Activated CD8-positive, alpha-beta memory T cell treated with anti-CD3 and anti-CD28 coated beads for 48 hours (primary cell): Measurements from ENCODE around the gene NUP98.
A peak's percentile ranks its signal among the peaks of the same experiment; 100 is the strongest.
"Not testable (repeated sequence)": the region's sequence is repeated elsewhere in the genome, so short reads cannot be mapped to it uniquely, and the experiment has no call there.

Source experiments
- DNase-seq, 3 experiments: peaks; one replicate each; pipeline ENCODE4 v3.0.0-alpha.2; 2020; ENCODE audit warnings: low read depth in 2 of 3, low spot score in 2 of 3

Gene NUP98

GRCh38 chr11:3827434-3828186 lies 30.3 kb upstream of the NUP98 start:
- no peak for DNase-seq

- no peak for DNase-seq
These were observed 29.4 kb upstream of the NUP98 start for GRCh38 chr11:3826721-3827120.

GRCh38 chr11:3825473-3826154 lies 28.3 kb upstream of the NUP98 start:
- DNase-seq: no peak

DNA sequence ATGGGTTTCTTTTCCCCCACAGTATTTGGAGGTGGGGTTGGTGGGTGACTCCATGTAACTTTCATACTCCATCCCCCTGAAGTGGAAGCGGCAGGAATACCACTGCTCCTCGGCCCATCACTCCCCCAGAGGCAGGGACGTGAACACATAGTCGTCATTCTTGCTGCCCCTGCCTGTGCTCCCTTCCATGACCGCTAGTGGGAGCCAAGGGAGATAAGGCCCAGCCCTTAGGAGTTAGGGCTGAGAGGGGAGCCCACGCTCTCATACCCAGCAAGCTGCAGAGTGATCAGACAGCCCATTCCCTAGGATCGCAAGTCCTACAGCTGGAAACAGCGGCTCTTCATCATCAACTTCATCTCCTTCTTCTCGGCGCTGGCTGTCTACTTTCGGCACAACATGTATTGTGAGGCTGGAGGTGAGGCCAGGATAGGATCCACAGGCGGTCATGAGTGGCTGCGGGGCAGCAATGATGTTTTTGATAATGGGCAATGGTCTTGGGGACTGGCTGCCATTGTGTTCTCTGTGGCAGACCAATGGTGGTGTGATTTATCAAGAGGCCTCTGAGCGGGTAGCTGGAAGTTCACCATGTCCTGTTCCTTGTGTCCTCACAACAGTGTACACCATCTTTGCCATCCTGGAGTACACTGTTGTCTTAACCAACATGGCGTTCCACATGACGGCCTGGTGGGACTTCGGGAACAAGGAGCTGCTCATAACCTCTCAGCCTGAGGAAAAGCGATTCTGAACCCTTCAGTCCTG lies 27.5 kb upstream of the NUP98 start:
- peak; percentile 47 to 64 (median 50) for DNase-seq

GRCh38 chr11:3823762-3824506 lies 26.6 kb upstream of the NUP98 start:
- DNase-seq: no peak

DNA sequence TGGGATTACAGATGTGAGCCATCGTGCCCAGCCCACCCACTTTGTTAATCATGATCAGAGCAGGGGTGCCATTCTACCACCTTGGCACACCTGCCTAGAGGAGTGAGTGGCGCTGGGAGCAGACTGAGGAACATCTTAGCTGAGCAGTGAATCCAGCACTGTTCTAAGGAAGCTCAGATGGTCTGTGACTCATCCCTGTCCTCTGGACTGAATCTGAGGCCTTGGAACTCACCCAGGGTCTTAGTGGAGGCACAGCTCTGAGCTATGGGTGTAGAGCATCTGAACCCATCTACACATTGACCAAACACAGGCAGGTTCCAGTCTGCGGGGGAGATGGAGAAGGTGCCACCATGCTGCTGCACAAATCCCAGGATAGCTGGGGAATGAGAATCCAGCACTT lies 25.9 kb upstream of the NUP98 start:
- DNase-seq: no peak

DNA sequence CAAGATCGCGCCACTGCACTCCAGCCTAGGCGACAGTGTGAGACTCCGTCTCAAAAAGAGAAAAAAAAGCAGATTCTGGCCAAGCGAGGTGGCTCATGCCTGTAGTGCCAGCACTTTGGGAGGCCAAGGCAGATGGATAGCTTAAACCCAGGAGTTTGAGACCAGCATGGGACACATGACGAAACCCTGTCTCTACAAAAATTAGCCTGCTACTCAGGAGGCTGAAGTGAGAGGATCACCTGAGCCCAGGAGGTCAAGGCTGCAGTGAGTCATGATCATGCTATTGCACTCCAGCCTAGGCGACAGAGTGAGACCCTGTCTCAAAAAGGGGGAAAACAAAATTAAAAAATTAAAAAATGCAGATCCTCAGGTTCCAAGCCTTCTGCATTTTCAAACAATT lies 25.0 kb upstream of the NUP98 start:
- no peak for DNase-seq

DNA sequence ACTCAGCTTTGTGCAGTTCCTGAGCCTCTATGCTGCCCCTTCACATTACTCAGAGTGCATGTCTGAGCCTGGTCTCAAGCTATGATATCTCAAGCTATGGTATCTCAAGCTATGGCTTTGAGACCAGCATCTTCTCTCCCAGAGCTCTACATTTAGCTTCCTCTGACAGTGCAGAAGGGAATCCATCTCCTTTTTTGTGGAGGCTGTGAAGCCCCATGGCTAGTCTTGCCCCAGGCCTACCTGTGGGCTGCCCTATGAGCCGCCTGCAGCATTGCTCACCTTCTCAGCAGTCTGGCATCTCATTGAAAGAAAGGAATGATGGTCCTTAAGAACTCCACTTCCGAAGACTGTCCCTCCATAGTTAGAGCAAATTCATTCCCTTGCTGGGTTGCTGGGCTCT lies 23.6 kb upstream of the NUP98 start:
- no peak for DNase-seq

- DNase-seq: no peak
These were observed 19.9 kb upstream of the NUP98 start for GRCh38 chr11:3817181-3817800.

GRCh38 chr11:3816673-3817072 lies 19.3 kb upstream of the NUP98 start:
- no peak for DNase-seq

DNA sequence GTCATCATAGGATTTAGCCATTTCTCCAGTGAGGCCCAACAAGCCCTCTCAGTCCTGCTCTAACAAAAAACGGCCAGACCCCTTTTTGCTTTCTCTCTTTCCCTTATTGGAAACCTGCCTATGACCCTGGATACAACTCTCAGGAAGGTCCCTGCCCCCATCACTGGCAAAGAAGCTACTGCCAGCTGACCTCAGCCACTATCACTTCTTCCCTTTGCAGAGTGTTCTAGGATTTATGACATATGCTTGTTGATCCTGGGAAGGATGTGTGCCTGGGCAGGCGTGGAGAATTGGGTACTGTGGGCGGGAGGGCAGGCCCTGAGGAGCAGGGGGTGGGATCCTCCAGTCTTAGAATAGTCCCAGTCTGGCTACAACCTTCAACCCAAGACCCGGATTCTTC lies 18.5 kb upstream of the NUP98 start:
- DNase-seq: no peak

- DNase-seq: not testable (repeated sequence)
These were observed 17.5 kb upstream of the NUP98 start for GRCh38 chr11:3814832-3815231.

DNA sequence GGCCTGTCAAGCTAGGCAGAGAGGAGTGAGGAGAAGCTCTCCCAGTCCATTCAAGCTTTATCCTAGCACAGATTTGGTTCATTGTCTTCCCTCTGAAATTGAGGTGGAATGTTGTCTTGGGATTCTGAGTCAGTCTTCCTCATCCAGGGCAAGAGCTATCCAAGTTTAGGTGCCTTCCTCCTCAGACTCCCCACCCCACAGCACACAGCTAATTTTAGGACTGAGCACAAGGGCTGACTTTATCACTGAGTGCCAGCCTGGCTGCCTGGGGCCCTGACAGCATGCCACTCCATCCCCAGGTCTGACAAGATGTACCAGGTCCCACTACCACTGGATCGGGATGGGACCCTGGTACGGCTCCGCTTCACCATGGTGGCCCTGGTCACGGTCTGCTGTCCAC lies 13.6 kb upstream of the NUP98 start:
- no peak for DNase-seq

DNA sequence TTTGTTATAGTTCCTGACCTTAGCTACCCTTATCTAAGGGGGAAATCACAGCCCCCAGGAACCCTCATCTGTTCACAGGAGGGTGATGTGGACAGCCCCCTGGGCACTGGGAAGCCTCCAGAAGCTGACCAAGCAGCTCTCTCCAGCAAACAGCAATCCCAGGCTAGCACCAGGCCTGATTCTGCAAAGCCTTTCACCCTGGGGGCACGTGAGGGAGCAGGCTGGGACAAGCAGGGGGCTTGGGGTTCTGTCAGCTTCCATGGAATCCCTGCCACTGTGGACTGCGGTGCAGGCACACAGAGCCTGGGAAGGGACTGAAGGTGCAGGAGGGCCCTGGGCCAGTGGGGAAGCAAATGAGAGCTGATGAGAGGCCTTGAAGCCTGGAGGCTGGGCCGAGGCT lies 13.1 kb upstream of the NUP98 start:
- no peak for DNase-seq

GRCh38 chr11:3809624-3809928 lies 12.2 kb upstream of the NUP98 start:
- no peak for DNase-seq

DNA sequence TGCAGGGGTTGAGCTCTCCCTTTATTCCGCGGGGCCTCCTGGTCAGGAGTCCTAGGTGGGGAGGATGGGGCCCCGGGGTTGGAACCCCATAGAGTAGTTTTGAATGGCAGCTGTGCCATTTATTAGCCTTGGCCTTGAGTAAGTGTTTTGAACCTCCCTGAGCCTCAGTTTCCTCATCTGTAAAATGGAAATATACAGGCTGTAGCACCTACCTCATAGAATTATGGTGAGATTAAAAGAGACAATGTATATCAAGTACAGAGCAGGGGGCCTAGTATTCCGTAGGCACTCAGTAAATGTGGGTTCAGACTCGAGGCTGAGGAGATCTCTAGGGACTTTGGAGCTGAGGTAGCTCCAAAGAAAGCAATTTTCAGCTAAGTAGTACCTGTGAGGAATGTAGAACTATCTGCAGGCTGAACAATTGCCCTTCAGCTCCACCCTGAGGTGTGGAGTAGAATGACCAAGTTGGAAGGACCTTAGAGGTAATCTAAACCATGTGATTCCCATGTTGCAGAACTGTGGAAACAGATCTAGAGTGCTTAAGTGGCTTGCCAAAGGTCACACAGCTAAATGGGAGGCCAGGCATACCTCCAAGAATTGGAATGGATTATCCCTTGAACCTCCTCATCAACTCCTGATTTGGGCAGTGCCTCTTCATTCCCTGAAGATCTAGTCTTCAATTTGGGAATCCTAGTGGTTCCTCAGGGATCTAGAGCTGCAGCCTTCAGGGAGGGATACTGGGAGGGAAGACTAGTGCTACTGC lies 11.7 kb upstream of the NUP98 start:
- DNase-seq: no peak

DNA sequence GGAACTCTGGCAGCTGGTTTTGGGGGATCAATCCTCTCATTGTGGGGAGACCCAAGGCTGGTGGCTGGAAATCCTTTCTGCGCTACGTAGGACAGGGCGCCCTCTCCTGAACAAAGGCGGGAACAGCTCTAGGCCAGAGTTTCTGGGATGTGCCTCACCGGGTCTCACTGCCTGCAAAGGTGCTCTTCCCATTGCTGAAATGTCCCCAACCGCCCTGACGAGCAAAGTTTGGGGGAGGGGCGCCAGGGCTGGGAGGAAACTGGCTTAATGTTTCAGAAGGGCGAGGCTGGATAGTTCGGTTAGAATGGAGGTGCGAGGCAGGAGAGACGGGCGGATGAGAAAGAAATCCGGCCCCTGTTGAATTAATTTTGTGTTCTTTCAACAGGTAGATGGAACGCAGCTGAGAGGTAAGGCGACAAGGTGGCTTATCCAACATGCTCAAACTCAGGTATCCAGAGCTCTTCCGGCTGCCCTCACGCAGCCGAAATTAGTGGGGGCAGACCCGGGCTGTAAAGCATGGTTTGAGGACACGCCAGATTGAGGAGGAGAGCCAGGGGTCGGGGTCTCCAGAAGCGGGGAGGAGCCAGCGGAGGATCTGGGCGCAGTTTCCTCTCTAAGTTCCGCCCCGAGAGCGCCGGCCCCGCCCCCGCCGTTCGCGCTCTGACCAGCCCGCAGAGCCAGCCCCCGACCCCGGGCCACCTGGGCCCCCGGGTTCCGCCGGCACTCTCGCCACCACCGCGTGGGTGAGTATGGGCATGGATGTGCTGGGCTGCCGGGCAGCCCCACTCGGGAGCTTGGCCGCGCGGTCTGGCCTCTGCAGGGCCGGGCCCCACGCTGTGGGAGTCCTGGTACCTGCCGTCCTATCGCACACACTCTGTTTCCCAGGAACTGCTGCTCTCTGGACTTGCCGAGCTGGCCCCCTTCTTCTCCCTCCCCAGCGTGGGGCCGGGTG lies 10.8 kb upstream of the NUP98 start, which contains the start of gene PGAP2:
Gene PGAP2, plus strand, starts transcription at position 652 of the 952 bp plus-strand sequence. CDS start 2,700 bp downstream, outside the sequence.
- peak in 1 of 3 experiments; percentile 40 for DNase-seq

DNA sequence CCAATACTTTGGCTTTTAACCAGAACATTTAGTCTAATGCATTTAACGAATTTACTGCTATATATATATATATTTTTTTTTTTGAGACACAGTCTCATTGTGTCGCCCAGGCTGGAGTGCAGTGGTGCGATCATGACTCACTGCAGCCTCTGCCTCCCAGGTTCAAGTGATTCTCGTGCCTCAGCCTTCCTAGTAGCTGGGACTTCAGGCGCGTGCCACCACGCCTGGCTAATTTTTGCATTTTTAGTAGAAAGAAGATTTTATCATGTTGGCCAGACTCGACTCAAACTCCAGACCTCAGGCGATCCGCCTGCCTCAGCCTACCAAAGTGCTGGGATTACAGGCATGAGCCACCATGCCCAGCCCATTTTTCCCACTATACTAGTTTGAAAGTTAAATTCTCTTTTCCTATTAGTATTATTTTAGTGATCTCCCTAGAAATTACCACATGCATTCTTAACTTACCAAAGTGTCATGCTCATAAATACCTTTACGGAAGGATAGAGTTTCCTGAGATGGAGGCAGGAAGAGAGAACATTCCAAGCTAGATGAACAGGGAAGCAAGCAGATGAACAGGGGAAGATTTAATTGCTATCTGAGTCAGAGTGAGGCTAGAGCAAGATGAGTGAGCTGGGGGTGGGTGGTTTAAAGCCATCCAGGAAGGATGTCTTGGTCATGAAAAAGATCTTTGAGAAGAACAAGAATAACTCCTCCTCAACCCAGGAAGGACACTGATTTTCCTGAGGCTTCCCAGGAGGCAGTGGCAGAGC lies 6.6 kb upstream of the NUP98 start:
- no peak for DNase-seq
